Breast epithelium (tissue), 4 donors: ENCODE results near the gene CHST8. TPM values are rescaled to one million over a fixed set of nuclear protein-coding genes. Genes with fewer than 3 reads are reported as not detected.
"Not testable (repeated sequence)": the region's sequence is repeated elsewhere in the genome, so short reads cannot be mapped to it uniquely, and the experiment has no call there.

Source experiments
- DNase-seq, 2 donors: peaks; one replicate each; pipeline ENCODE4 v3.0.0-alpha.2; 2019; ENCODE audit warnings: low spot score in 2 of 2
- H3K27ac ChIP-seq, 2 donors: fragments of 200-600 bp; sonication (generic) in 1 of 2; one replicate each; pipeline ENCODE4 v1.5.1; 2016 to 2019; ENCODE audit warnings: mild to moderate bottlenecking in 1 of 2
- H3K27me3 ChIP-seq, 2 donors: fragments of 200-600 bp; sonication (generic) in 1 of 2; one replicate each; pipeline versions ENCODE4 v1.5.1 to v1.6.0; 2017 to 2019; ENCODE audit warnings: control low read depth in 1 of 2, mild to moderate bottlenecking in 1 of 2
- H3K36me3 ChIP-seq: fragments of 200-600 bp; one replicate; pipeline ENCODE4 v1.5.1; 2019
- H3K4me1 ChIP-seq, 2 donors: fragments of 200-600 bp; sonication (generic); one replicate each; pipeline ENCODE4 v1.5.1; 2016 to 2019; ENCODE audit warnings: control low read depth in 1 of 2
- H3K4me3 ChIP-seq, 3 donors: fragments of 200-600 bp; sonication (generic); 1 replicate in 2 of 3; 2 replicates in 1 of 3; pipeline ENCODE4 v1.5.1; 2016 to 2019; ENCODE audit warnings: mild to moderate bottlenecking in 3 of 3, moderate library complexity in 2 of 3
- H3K9me3 ChIP-seq, 2 donors: fragments of 200-600 bp; sonication (generic) in 1 of 2; one replicate each; pipeline ENCODE4 v1.5.1; 2016 to 2019; ENCODE audit warnings: control low read depth in 1 of 2
- CTCF ChIP-seq, 3 donors: fragments of 450-650 bp; IDR thresholded peaks; one replicate each; pipeline ENCODE4 v1.5.1; 2016 to 2017; ENCODE audit warnings: antibody characterized with exemption in 3 of 3, mild to moderate bottlenecking in 3 of 3, moderate library complexity in 3 of 3
- POLR2A ChIP-seq: fragments of 450-650 bp; IDR thresholded peaks from one replicate; pipeline ENCODE4 v1.6.1; 2016; ENCODE audit warnings: antibody characterized with exemption, mild to moderate bottlenecking, moderate library complexity
- POLR2AphosphoS5 ChIP-seq, 3 donors: sonication (generic); formaldehyde crosslinking; IDR thresholded peaks; one replicate each; pipeline ENCODE4 v1.6.1; 2017; ENCODE audit warnings: antibody characterized with exemption in 3 of 3
- intact Hi-C: fragments of 100-400 bp; cut with DNase I; formaldehyde crosslinking; loops from one replicate; pipeline ENCODE4 v1.15.1; 2023; ENCODE audit warnings: low total_unique reads
- total RNA-seq, 3 donors: library from RNA; depleted of rRNA; stranded (reverse); fragments of >200 nt; gene quantifications; one replicate each; pipeline ENCODE4 v1.1.0, GENCODE V29; 2016

The CHST8 gene
- total RNA-seq, 3 donors from 2014 or later, result 0.16 to 14.1 (median 1.6) TPM

- Histone ChIP-seq H3K27me3 (peaks cover 0 to 52% of the 10 kb centered on the region in 2 donors), H3K9me3 (no peaks in the 10 kb centered on the region), H3K4me1 (no peaks in the 10 kb centered on the region), H3K4me3 (no peak overlapping the region), H3K36me3 (no peaks in the 10 kb centered on the region), H3K27ac (no peak overlapping the region)
- no peak for TF ChIP-seq POLR2A
- TF ChIP-seq CTCF (IDR thresholded peaks at IDR 0.05), result no peak
- TF ChIP-seq POLR2AphosphoS5 (IDR thresholded peaks at IDR 0.05), result no peak
- intact Hi-C loops, result no loop called here
- DNase-seq, result peak in 1 of 2 donors; percentile 50
Measured at GRCh38 chr19:33689868-33690267, 68.1 kb downstream of the CHST8 start.

- peak in 1 of 2 donors; percentile 49 for DNase-seq
- intact Hi-C loops, result no loop called here
- TF ChIP-seq POLR2AphosphoS5 (IDR thresholded peaks at IDR 0.05) (no peak), POLR2A (no peak), CTCF (IDR thresholded peaks at IDR 0.05) (no peak)
Measured at GRCh38 chr19:33690378-33691029, 68.8 kb downstream of the CHST8 start.

GRCh38 chr19:33691030-33691427 lies 69.3 kb downstream of the CHST8 start:
- intact Hi-C loops, result no loop called here
- no peaks in the 10 kb centered on the region for H3K9me3 ChIP-seq
- H3K27ac ChIP-seq, result no peak overlapping the region
- H3K27me3 ChIP-seq, result peaks cover 0 to 40% of the 10 kb centered on the region in 2 donors
- H3K4me1 ChIP-seq, result no peaks in the 10 kb centered on the region
- no peaks in the 10 kb centered on the region for H3K36me3 ChIP-seq
- no peak overlapping the region for H3K4me3 ChIP-seq
- no peak for TF ChIP-seq CTCF (IDR thresholded peaks at IDR 0.05)
- TF ChIP-seq POLR2A, result no peak
- no peak for TF ChIP-seq POLR2AphosphoS5 (IDR thresholded peaks at IDR 0.05)
- DNase-seq, result peak in 1 of 2 donors; percentile 30

More at GRCh38 chr19:33690378-33691029, 68.8 kb downstream of the CHST8 start:
- Histone ChIP-seq H3K36me3 (no peaks in the 10 kb centered on the region), H3K9me3 (no peaks in the 10 kb centered on the region), H3K27ac (no peak overlapping the region), H3K4me1 (no peaks in the 10 kb centered on the region), H3K27me3 (peaks cover 0 to 46% of the 10 kb centered on the region in 2 donors), H3K4me3 (no peak overlapping the region)

- intact Hi-C loops, result no loop called here
- Histone ChIP-seq H3K9me3 (no peaks in the 10 kb centered on the region), H3K27me3 (peaks cover 0 to 33% of the 10 kb centered on the region in 2 donors), H3K4me1 (no peaks in the 10 kb centered on the region), H3K36me3 (no peaks in the 10 kb centered on the region), H3K27ac (no peak overlapping the region), H3K4me3 (no peak overlapping the region)
- TF ChIP-seq CTCF (IDR thresholded peaks at IDR 0.05), result no peak
- no peak for TF ChIP-seq POLR2A
- no peak for TF ChIP-seq POLR2AphosphoS5 (IDR thresholded peaks at IDR 0.05)
- peak in 1 of 2 donors; percentile 34 for DNase-seq
Measured at GRCh38 chr19:33691736-33692135, 70.0 kb downstream of the CHST8 start.

GRCh38 chr19:33693678-33694077 lies 71.9 kb downstream of the CHST8 start:
- Histone ChIP-seq H3K4me1 (no peaks in the 10 kb centered on the region), H3K9me3 (no peaks in the 10 kb centered on the region), H3K4me3 (no peak overlapping the region), H3K36me3 (no peaks in the 10 kb centered on the region), H3K27ac (no peak overlapping the region), H3K27me3 (peaks cover 0 to 20% of the 10 kb centered on the region in 2 donors)
- intact Hi-C loops, result no loop called here
- TF ChIP-seq POLR2AphosphoS5 (IDR thresholded peaks at IDR 0.05) (no peak), POLR2A (no peak), CTCF (IDR thresholded peaks at IDR 0.05) (no peak)
- DNase-seq, result no peak

- H3K36me3 ChIP-seq, intact Hi-C loops, H3K9me3 ChIP-seq, H3K4me1 ChIP-seq, H3K27ac ChIP-seq, DNase-seq, H3K4me3 ChIP-seq: not testable (repeated sequence)
- H3K27me3 ChIP-seq, result peaks cover 0 to 14% of the 10 kb centered on the region in 2 donors
Measured at GRCh38 chr19:33695547-33695946, 73.8 kb downstream of the CHST8 start.
